Measurements from ENCODE around the gene HACE1.

DNA sequence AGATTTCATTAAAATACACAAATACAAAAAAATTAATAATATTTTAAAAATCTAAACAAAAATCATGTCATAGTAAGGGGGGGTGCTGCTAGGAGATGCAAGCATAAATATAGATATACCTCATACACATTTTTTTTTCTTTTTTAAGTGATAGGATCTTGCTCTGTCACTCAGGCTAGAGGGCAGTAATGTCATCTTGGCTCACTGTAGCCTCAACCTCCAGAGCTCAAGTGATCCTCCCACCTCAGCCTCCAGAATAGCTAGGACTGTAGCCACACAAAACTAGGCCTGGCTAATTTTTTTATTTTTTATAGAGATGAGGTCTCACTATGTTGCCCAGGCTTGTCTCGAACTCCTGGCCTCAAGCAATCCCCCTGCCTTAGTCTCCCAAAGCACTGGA lies 90.8 kb downstream of the HACE1 start:
- TF ChIP-seq, protein P1, sequence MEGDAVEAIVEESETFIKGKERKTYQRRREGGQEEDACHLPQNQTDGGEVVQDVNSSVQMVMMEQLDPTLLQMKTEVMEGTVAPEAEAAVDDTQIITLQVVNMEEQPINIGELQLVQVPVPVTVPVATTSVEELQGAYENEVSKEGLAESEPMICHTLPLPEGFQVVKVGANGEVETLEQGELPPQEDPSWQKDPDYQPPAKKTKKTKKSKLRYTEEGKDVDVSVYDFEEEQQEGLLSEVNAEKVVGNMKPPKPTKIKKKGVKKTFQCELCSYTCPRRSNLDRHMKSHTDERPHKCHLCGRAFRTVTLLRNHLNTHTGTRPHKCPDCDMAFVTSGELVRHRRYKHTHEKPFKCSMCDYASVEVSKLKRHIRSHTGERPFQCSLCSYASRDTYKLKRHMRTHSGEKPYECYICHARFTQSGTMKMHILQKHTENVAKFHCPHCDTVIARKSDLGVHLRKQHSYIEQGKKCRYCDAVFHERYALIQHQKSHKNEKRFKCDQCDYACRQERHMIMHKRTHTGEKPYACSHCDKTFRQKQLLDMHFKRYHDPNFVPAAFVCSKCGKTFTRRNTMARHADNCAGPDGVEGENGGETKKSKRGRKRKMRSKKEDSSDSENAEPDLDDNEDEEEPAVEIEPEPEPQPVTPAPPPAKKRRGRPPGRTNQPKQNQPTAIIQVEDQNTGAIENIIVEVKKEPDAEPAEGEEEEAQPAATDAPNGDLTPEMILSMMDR (IDR thresholded peaks at IDR 0.05): no peak
- TF ChIP-seq, protein P2, sequence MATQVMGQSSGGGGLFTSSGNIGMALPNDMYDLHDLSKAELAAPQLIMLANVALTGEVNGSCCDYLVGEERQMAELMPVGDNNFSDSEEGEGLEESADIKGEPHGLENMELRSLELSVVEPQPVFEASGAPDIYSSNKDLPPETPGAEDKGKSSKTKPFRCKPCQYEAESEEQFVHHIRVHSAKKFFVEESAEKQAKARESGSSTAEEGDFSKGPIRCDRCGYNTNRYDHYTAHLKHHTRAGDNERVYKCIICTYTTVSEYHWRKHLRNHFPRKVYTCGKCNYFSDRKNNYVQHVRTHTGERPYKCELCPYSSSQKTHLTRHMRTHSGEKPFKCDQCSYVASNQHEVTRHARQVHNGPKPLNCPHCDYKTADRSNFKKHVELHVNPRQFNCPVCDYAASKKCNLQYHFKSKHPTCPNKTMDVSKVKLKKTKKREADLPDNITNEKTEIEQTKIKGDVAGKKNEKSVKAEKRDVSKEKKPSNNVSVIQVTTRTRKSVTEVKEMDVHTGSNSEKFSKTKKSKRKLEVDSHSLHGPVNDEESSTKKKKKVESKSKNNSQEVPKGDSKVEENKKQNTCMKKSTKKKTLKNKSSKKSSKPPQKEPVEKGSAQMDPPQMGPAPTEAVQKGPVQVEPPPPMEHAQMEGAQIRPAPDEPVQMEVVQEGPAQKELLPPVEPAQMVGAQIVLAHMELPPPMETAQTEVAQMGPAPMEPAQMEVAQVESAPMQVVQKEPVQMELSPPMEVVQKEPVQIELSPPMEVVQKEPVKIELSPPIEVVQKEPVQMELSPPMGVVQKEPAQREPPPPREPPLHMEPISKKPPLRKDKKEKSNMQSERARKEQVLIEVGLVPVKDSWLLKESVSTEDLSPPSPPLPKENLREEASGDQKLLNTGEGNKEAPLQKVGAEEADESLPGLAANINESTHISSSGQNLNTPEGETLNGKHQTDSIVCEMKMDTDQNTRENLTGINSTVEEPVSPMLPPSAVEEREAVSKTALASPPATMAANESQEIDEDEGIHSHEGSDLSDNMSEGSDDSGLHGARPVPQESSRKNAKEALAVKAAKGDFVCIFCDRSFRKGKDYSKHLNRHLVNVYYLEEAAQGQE (IDR thresholded peaks at IDR 0.05; ENCODE audit: insufficient read depth in 1 of 2, low read depth in 2 of 2, low read length in 1 of 2): no peak
- TF ChIP-seq POLR2AphosphoS5 (IDR thresholded peaks at IDR 0.05; ENCODE audit: low read depth, low read length): no peak
- no peak for TF ChIP-seq SIN3A (IDR thresholded peaks at IDR 0.05; ENCODE audit: borderline replicate concordance, insufficient read depth, low read depth, low read length)
